ENCODE results near the gene PKP1.

- TF ChIP-seq CTCF (IDR thresholded peaks at IDR 0.05; ENCODE audit: borderline replicate concordance, extremely low read depth, low read length, poor library complexity, severe bottlenecking) (no peak), EZH2 (IDR thresholded peaks at IDR 0.05; ENCODE audit: borderline replicate concordance, low read depth, low read length, severe bottlenecking) (no peak)
Measured at GRCh38 chr1:201378804-201379203, 95.5 kb downstream of the PKP1 start.

All from DND-41 (cell line).